ENCODE results near the gene TRAM2. TPM values are rescaled to one million over a fixed set of nuclear protein-coding genes. Genes with fewer than 3 reads are reported as not detected.

The TRAM2 gene
- total RNA-seq, 1 experiment from 2014 or later, result 176 TPM

DNA sequence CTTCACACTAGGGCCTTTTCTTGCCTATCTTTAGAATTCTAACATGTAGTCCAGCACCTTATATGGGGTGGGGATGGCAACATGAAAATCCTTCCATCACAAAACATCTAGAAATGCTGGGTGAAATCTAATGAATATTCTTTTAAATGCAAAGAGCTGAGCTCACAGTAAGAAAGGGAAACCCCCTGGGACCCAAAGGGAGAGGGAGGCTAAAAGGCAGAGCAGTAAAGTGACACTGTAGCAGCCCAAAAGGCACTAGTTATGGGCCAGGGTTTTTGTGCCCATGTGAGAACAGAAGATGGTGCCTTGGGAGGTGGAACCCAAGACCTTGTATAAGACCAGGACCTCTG, 66.7 kb downstream of the TRAM2 start:
- DNase-seq (ENCODE audit: low read depth), result no peak

DNA sequence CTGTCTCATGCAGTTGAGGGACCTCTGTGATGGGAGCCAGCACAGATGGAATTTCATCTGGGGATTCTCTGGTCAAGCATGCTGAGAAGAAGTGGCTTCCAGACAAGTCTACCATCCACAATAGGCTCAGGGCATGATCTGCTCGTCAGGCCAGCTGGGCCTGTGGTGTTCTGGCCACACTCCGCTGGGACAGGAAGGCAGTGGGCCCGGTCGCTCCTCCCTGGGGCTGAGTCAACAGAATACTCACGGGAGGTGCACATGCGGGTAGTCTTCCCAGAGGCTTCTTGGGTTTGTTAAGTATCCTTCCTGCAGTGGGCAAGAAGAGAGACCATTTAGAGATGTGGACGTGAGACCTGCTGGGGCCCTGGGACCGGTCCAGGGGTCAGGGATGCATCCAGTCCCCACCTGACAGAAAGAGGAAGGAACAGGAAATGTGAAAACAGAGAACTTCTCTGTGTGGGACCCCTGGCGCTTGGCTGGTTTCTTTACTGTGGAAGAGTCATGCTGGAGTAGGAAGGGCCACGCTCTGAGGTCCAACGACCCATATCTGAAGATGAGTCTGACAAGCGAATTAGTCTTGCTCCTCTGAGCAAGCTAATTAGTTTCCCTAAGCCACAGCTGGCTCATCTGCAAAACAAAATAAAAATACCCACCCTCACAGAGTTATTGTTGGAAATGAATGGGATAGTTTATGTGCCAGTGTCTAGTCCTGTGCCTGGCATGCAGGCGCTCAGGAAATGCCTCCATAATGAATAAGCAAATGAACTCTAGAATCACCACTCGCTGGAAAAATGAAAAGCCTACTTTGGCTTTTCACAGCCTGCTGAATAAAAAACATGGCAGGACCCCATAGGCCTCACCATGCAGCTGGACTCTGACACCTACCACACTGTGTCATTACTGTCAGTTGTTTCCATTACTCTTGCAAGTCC, 67.3 kb downstream of the TRAM2 start:
- peak; percentile 85 for DNase-seq (ENCODE audit: low read depth)

DNA sequence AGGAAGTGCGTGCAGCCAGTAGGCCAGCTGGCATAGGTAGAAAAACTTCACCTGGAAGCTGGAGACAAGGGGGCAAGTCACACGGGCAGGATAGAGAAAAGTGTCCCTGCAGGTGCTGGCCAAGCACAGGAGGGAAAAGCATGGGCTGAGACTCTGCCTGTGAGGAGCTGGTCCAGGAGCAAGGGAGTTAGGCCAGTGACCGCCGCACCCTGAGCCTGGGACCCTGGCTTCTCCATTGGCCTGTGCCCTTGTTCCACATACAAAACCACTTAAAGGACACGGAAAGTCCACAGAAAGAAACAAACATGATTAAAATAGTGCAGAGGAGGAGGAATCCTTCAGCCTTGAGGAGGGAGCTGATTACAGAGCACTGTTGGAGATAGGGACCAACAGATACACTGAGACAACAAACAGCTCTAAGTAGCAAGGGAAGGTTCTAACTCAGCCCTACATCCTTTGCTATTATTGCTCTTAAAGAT, 68.6 kb downstream of the TRAM2 start:
- no peak for DNase-seq (ENCODE audit: low read depth)

DNA sequence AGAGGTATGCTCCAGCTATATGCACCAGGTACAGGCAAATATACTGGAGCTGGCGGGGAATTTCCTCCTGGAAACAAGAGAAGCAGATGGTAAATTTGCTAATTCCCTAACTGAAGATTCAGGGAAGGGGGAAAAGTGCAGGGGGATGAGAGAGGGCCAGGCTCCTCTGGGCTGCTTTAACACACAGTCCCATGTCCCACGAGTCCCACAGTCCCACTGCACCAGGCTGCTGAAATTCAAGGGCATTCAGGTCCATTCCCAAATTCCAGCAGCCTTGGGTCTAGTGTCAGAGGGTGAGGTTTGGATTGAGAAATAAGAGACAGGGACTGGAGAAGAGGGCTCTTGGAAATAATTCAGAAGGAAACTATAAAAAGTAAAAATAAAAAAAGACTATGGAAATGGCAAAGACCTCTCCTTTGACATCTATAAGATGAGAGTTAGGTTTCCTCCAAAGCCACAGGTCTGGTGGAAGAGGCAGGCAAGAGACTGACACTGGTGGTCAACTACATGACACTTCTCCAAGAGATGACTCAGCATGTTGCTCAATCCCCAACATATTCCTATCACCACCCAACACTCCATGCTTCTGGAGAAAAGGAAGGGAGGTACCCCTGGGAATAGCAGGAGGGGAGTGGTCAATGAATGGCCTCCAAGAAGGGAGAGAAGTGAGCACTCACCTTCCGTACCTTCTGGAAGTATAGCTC, 69.2 kb downstream of the TRAM2 start:
- peak; percentile 85 for DNase-seq (ENCODE audit: low read depth)

DNA sequence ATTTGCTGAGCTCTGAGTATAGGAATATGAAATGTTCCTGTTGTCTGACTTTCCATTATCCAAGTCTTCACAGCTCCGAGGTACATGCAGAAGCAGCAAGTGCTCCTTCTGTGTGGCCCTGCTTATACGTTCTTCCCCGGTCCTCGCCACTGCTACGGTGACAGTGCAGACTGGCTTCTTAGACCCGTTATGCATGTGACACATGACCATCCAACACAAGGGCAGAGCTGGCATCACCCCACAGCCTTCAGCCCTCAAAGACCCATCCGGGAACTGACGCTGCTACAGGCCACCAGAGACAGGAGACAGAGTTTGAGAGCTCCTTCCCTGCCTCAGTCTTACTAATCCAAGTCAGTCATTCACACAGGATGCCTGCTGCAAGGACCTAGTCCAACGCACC, 70.4 kb downstream of the TRAM2 start:
- DNase-seq (ENCODE audit: low read depth), result no peak

DNA sequence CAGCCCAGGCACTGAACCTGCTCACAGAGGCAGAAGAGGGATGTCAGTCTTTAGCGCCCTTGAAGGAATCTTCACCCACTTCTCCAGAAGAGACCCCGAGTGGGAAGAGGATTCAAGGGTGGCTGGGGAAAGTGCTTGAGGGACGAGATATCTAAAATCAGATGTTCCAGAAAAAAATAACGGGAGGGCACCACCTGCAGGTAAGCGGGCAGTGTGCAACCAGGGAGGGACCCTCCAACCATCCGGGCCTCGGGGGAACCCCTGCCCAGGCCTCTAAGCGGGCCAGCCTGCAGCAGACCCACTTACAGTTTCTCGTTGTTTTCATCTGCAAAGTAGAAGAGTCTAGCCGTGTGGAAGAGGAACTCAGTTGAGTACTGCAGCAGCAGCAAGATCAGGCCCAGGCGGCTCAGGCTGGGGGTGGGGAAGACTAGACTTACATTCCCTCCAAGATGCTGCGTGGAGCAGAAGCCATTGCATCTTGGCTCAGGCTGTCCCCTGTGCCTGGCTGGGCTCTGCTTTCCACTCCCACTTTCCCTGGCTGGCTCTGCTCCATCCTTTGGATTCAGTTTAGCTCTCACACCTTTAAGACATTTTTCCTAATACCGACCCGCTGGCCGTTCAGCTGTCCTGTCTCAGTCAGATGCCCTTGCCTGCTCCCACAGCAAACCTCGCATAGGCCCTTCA, 71.0 kb downstream of the TRAM2 start:
- DNase-seq (ENCODE audit: low read depth), result no peak

DNA sequence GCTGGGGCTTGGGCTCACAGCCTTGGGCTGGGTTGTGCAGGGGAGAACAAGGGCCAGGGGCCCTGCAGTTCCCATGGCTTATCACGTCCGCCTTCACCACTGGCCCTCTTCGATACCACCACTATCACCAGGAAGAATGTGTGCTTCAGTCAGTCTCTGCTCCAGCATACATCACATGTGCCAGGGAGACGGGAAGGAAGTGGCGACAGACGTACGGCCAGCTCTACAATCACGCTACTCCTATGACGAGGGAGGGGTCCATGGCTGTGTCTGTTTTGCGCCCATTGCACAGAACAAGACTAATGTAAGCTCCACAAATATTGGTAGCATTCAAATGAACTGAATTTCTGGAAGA, 72.1 kb downstream of the TRAM2 start:
- no peak for DNase-seq (ENCODE audit: low read depth)

DNA sequence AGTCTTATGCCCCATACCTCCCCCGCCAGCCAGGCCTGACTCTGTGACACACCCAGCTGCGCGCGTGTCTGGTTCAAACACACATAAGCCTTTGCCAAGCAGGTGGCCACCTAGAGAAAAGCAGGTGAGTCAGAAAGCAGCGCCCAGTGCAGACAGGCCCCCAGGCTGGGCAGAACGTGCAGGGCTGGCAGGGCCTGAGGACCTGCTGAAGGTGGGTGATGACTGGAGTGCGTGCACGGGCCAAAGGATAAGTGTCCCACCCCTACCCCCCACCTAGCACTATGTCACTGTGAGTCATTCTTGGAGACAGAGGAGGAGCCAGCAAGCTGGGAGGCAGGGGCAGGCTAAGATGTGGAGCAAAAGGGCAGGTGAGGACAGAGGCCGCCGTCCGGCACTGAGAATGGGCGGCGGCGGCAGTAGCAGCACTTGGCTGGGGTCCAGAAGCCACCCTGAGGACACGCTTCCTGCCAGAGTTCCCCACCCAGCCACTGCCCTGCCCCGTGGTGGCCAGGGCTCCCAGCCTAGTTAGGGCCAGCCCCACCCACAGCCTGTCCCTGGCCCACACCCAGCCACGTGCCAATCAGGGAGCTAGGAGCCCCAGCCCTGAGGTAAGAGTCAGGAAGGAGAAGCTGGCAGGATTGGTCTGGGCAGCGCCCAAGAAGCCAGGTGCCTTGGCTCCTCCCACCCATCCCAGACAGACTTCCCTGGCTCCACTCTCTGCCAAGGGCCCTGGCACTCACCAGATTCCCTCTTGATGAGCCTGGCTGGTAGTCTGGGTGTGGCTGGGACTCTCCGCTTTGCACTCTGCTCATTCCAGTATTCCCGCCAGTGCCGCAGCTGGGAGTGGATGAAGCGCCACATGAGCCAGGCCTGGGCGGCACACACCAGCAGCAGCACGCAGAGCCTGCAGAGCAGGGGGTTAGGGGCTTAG, 72.7 kb downstream of the TRAM2 start:
- peak; percentile 100 for DNase-seq (ENCODE audit: low read depth)

DNA sequence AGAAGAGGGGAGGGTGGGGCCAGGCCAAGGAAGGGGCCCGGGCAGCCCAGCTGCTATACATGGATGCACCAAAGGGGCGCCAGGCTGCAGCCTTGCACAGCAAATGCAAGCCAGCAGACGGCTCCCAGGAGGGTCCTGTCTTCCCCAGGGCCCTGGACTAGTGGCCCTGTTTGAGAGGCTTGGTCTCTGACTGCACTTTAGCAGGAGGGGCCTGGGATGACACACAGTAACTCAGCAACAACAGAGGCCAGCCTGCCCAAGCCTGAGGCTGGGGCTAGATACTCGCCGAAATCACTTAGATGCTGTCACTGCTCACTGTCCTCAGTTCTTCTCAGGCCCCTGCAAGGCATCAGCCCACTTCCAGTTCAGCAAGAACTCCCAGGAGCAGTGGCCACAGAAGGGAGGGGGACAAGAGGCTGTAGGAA, 73.5 kb downstream of the TRAM2 start:
- peak; percentile 64 for DNase-seq (ENCODE audit: low read depth)

DNA sequence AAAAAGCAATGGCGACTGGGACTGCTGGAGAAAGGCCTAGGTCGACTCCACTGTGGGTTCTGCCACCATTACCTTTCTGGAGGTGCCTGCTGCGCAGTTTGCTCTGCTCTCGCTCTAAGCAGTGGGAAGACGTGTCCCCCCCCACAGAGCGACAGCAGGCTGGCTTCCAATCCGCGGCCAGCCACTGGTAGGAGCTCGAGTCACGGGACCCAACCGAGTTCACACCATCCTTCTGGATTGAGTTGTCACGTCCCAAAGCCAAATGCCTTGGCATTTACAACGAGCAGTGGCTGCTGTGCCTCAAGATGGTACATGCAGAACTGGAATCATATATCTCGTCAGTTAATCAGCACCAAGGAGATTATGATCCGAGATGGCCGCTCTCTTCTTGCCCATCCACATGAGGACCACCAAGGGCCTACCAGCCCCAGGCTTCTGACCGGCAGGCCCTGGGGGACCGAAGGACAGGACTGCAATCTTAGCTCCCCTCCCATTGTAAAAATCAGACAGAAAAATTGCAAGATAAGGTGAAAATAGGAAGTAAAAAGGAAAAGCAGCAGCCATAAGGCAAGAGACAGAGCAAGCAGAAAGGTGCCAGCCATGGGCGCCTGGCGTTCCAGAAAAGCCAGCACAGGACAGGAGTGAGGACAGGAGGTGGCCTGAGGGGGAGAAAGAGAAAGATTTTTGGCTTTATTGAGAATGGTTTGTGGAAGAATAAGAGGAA, 74.4 kb downstream of the TRAM2 start:
- DNase-seq (ENCODE audit: low read depth), result no peak

DNA sequence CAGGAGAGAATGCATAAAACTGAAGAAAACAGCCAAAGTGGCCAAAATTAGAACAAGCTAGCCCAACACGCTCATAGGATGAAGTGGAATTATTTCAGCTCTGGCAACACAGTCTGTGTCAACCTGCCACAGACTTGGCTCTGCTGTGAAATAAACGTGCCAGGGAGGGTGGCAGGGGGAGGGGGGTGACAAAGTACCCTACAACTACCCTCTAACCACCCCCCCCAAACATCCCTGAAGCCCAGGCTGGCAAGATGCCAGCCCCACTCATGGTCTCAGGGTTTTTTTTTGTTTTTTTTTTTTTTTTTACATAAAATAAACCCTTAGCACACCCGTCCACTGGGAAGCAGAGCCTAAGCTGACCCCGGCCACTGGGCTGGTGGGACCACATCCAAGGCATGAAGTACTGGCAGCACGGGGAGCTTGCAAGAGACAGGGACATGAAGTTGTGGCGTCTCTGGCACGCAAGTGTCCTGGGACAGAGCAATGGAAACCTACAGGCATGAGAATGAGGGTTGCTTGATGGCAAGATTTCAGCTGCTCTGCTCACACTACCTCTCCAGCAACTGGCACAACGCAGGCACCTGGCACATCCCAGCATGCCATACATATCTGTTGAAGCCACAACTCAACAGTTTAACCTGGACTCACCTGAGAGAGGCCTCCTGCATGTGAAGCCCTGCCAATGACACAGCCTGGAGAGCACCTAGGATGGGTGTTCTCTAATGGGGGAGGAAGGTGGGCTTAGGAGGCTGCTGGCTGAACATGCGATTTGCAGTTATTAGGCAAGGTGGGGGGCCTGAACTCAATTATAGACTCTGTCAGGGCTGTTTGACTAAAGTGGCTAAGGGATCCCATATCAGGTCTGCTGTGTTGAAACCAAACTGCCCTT, 76.4 kb downstream of the TRAM2 start:
- no peak for DNase-seq (ENCODE audit: low read depth)

DNA sequence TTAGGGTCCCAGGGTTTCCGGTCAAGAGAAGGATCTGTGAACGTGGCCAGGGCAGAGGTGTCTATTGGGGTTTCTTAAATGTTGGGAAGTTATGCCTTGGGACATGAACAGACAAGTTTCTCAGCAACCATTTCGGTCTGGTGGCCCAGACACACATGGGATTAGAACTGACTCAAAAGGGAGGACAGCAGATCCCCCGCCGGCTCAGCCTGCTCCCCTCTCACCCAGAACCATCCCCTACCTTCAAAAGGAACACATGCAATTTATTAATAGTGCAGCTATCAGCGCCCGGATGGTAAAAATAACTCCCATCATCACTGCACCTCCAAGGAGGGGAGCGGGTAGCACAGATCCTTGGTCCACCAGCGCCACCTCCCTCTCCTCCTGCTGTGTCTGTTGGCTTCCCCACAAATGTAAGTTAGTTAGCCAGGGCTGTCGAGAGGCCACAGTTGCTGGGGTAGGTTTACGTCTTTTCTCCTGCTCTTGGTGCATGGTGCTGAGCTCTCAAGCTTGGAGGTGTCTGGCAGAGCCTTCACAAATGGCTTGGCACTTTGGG, 77.1 kb downstream of the TRAM2 start:
- no peak for DNase-seq (ENCODE audit: low read depth)

DNA sequence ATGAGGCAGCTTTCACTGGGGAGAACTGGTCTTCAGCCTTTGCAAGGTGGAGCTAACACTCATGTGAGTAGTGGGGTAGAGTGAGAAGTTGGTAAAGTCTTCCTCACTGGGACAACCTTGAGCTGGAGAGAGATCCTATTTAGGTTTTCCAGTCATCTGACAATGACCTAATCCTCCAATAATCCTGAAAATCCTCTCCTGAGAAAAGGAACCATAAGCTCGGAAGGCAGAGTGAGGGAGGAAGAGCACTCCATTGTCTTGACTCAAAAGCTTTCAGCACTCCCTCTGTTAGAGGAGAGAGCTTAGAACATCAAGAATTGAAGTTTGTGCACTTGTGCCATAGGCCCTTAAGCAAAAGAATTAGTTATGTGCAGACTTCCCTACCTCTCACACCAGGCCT, 77.8 kb downstream of the TRAM2 start:
- peak; percentile 72 for DNase-seq (ENCODE audit: low read depth)

DNA sequence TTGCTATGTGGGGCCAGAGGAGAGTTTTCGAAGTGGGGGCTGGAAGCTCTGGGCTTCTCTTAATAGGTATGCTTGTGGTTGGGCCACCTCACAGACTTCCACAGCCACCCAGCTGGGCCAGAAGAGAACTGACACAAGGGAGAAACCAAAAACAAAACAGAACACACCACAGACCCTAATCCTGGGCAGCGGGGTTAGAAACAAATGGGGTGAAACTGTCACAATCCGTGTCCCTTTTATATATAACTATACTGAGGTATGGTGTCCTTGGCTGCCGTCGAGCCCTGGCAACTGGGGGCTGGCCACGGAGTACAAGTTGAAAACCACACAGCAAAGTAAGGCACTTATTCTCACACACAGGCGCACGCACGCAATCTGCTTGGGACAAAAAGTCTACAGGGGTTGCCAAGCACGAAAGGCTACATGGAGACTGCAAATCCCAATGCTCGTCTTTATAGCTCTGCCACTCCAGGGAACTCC, 78.3 kb downstream of the TRAM2 start:
- DNase-seq (ENCODE audit: low read depth), result no peak

DNA sequence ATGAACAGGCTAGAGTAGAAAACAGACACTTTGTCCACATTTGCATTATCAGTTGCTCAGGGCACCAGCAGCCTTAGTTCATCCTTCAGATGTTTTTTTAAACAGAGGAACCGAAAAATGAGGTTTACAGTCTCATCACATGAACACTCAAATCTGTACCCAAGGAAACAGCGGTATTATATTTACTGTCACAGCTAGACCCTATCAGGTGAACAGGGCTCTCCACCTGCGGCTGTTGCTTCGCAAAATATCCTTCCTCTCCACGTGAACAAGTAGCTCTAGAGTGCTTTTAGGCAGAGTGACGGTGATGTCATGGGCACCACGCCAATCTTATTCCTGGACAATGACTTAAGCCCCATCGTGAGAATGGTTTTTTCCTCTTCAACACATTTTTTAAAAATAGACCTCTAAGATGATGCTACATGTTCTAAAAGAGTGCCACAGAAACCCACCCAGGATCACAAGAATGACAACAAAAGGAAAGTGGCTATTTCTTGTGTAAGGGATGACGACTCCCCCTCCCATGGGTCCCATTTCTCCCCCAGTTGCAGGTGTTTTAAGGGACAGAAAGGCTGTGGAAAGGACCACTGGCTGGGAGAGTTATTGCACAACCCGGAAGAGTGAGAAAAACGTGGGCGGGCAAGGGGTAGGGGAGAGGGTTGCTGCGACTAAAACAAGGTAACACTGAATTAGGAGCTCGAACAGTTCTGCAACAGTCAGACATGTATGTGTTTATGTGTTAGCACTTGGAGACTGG, 79.0 kb downstream of the TRAM2 start:
- peak; percentile 49 for DNase-seq (ENCODE audit: low read depth)

DNA sequence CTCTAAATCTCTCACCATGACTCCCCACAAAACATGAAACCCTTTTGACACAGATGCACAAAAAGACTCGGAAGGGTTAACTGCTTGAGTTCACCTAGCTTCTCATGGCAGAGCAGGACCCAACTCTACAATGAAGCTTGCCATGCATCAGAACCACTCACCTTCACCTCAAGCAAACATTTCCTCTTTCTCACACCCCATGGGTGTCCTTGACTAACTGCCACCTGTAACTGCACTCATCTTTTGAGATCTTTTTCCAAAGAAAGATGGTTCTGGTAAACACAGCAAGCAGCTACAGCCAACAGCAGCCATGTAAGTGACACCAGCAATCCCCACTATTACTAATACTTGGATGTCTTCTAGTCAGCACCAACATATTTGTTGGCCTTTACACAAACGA, 80.2 kb downstream of the TRAM2 start:
- DNase-seq (ENCODE audit: low read depth), result no peak

DNA sequence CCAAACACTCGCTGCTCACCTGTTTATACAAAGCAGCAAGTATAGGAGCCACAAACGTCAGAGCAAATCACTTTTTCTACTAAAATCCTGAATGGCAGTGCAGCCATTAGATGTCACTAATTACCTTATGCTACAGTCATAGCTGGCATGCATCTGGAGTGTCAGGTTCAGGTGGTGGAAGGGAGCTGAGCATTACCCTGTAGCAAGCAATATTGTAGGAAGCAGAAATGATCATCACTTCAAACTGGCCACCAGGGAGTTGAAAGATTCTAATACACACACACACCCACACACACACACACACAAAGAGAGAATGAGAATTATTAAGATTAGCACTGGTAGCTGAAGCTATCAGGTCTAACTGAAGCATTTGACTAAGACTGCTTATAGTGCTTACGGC, 80.9 kb downstream of the TRAM2 start:
- no peak for DNase-seq (ENCODE audit: low read depth)

DNA sequence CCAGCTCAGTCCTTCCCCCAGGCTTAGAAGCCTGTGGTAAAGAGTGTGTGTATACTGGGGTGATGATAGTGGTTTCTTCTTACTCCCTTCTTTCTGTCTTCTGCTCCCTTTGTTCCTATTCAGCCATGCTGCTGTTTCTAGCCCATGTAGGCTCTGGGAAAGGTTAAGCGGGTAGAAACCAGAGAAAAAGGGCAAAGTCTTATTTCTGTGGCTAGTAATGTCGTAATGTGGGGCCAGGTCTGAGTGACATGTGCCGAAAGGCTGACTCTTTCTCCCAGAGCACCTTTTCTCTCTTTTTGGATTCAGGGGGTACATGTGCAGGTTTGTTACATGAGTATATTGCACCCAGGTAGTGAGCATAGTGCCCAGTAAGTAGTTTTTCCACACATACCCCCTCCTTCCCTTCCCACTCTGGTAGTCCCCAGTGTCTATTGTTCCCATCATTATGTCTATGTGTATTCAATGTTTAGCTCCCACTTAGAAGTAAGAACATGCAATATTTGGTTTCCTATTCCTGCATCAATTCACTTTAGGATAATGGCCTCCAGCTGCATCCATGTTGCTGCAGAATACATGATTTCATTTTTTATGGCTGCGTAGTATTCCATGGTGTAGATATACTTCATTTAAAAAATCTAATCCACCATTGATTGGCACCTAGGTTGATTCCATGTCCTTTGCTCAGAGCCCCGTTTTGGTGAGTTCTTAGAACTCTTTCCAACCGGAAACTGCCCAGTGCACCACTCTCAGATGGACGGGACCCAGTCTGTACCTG, 82.4 kb downstream of the TRAM2 start:
- no peak for DNase-seq (ENCODE audit: low read depth)

All from M059J (cell line).